DMS 273 treated with DMSO at 0.1 percent for 48 hours (cell line): ENCODE results near the gene SLC35F3.

Experiments
- DNase-seq: peaks from one replicate; lab custom pipeline; 2025; lab: John Stamatoyannopoulos, UW

Gene SLC35F3

GRCh38 chr1:234320069-234320468 lies 415.6 kb downstream of the SLC35F3 start:
- no peak for DNase-seq

- no peak for DNase-seq
Measured at GRCh38 chr1:234320549-234320948, 416.1 kb downstream of the SLC35F3 start.

- DNase-seq: no peak
Measured at GRCh38 chr1:234321231-234321630, 416.8 kb downstream of the SLC35F3 start.

- no peak for DNase-seq
Measured at GRCh38 chr1:234322097-234322496, 417.6 kb downstream of the SLC35F3 start.

GRCh38 chr1:234322979-234323378 lies 418.5 kb downstream of the SLC35F3 start:
- no peak for DNase-seq

GRCh38 chr1:234324821-234325220 lies 420.3 kb downstream of the SLC35F3 start:
- DNase-seq: no peak

- DNase-seq: no peak
Measured at GRCh38 chr1:234325878-234326496, 421.5 kb downstream of the SLC35F3 start.

- DNase-seq: no peak
Measured at GRCh38 chr1:234326497-234327366, 422.3 kb downstream of the SLC35F3 start.

- no peak for DNase-seq
Measured at GRCh38 chr1:234327577-234328164, 423.2 kb downstream of the SLC35F3 start.

- DNase-seq: no peak
Measured at GRCh38 chr1:234330843-234331215, 426.4 kb downstream of the SLC35F3 start.

GRCh38 chr1:234331507-234331906 lies 427.0 kb downstream of the SLC35F3 start:
- DNase-seq: no peak

GRCh38 chr1:234336359-234336758 lies 431.9 kb downstream of the SLC35F3 start:
- no peak for DNase-seq

GRCh38 chr1:234337233-234337632 lies 432.8 kb downstream of the SLC35F3 start:
- no peak for DNase-seq

GRCh38 chr1:234340528-234340927 lies 436.1 kb downstream of the SLC35F3 start:
- no peak for DNase-seq

GRCh38 chr1:234342774-234343173 lies 438.3 kb downstream of the SLC35F3 start:
- no peak for DNase-seq

GRCh38 chr1:234345237-234345636 lies 440.8 kb downstream of the SLC35F3 start:
- no peak for DNase-seq

GRCh38 chr1:234348964-234349363 lies 444.5 kb downstream of the SLC35F3 start:
- no peak for DNase-seq

- DNase-seq: no peak
Measured at GRCh38 chr1:234355782-234356510, 451.5 kb downstream of the SLC35F3 start.

GRCh38 chr1:234356615-234357269 lies 452.3 kb downstream of the SLC35F3 start:
- DNase-seq: peak; percentile 26

GRCh38 chr1:234357831-234358230 lies 453.4 kb downstream of the SLC35F3 start:
- no peak for DNase-seq

GRCh38 chr1:234361102-234361603 lies 456.7 kb downstream of the SLC35F3 start:
- no peak for DNase-seq

- no peak for DNase-seq
Measured at GRCh38 chr1:234362558-234362957, 458.1 kb downstream of the SLC35F3 start.
